GM18870 (cell line): ENCODE results near the gene GATA3.

ENCODE experiments used
- ATAC-seq: cut with Tn5 transposase; IDR thresholded peaks from one replicate; pipeline ENCODE4 v1.9.1; 2021; ENCODE audit warnings: moderate library complexity; ENCODE audit not compliant: unreplicated experiment

The GATA3 gene

DNA sequence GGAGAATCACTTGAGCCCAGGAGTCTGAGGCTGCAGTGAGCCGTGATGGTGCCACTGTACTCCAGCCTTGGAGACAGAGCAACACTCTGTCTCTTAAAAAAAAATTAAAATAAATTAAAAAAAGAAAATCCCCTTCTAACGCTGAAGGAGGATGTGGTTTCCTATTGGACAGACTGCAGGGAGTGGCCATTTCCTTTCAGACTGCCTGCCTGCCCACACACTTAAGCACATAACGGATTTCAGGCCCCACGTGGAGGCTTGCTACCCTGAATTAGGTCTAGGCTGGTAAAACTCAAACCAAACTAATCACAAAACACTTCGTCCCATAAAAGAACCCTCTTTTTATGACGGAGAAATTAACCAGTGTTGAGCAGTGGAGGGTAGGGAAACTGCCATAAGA lies 34.0 kb downstream of the GATA3 start:
- peak; percentile 57 for ATAC-seq

DNA sequence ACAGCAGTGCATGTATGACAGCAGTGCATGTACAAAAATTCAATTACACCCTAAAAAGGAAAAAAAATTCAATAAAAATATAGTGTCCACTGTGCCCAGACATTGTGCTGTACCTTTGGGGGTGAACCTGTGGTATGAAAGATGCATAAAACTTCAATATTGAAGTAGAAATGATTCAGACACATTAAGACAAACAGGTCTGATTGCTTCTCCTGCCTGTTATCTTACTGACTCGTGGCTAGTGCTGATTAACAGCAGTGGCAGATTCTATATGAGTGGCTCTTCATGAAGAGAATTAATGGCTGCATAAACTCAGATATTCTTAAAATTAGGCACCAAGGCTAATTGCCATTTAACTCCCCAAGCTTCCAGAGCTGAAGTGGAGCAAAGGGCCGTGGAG lies 37.9 kb downstream of the GATA3 start:
- ATAC-seq = no peak

- ATAC-seq = no peak
Measured at GRCh38 chr10:8095959-8096358, 41.5 kb downstream of the GATA3 start.

DNA sequence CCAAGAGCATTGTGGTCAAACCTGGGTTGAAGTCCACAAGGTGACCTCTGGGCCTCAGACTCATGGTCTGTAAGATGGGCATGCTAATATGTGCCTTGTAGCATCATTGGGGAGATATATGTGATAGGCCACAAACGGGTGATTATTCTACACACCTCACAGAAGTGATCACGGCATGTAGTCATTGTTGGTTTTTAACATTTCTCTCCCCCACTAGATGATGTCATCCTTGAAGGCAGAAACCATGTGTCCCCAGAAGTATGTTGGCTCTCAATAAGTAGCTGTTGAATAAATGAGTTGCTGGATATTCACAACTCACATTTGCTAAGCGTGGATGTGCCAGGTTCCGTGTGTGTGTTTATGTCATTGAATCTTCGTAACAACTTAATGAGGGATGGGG lies 42.4 kb downstream of the GATA3 start:
- ATAC-seq = no peak

GRCh38 chr10:8100366-8100765 lies 45.9 kb downstream of the GATA3 start:
- no peak for ATAC-seq

- peak; percentile 82 for ATAC-seq
Measured at GRCh38 chr10:8102708-8103401, 48.4 kb downstream of the GATA3 start.

- no peak for ATAC-seq
Measured at GRCh38 chr10:8103543-8103942, 49.1 kb downstream of the GATA3 start.

DNA sequence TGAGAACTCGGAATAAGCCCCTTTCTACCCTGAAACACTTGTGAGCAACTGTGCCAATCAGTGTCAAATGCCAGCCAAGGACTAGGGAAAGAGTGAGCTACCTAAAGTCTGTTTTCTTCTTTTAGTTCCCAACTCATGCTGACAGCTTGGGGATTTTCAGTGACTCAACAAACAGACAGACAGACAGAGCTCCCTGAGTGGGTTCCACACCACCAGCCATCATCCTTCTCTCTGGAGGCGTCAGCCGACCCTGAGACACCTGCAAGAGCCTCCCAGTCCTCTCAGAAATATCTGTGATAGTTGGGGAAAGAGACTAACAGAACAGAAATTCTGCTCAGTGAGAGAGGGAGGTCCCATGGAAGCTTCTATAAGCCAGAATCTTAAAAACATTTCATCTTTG lies 49.5 kb downstream of the GATA3 start:
- ATAC-seq = no peak

DNA sequence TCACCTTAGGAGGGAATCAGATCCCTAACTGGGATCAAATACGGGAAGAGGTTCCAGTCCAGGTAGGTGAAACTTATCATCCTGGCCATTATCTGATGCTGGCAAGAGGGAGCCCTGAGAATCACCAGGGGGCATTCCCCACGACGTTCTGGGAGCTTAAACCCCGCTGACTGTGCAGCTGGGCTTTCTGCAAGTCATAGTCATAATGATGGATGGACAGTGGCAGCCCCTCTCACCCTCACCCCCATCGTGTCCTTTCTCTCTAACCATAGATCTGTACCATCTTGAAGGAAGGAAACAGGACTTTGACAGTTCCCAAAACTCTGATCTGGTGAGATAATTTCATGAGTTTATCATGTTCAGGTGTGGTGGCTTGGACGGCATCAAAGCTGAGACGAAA lies 50.2 kb downstream of the GATA3 start:
- no peak for ATAC-seq

GRCh38 chr10:8105932-8106331 lies 51.4 kb downstream of the GATA3 start:
- no peak for ATAC-seq

GRCh38 chr10:8112230-8112905 lies 57.9 kb downstream of the GATA3 start:
- ATAC-seq = no peak

GRCh38 chr10:8112942-8113442 lies 58.5 kb downstream of the GATA3 start:
- ATAC-seq = no peak

- no peak for ATAC-seq
Measured at GRCh38 chr10:8113616-8114015, 59.1 kb downstream of the GATA3 start.

GRCh38 chr10:8114741-8115617 lies 60.5 kb downstream of the GATA3 start:
- no peak for ATAC-seq

- no peak for ATAC-seq
Measured at GRCh38 chr10:8115618-8115980, 61.1 kb downstream of the GATA3 start.

DNA sequence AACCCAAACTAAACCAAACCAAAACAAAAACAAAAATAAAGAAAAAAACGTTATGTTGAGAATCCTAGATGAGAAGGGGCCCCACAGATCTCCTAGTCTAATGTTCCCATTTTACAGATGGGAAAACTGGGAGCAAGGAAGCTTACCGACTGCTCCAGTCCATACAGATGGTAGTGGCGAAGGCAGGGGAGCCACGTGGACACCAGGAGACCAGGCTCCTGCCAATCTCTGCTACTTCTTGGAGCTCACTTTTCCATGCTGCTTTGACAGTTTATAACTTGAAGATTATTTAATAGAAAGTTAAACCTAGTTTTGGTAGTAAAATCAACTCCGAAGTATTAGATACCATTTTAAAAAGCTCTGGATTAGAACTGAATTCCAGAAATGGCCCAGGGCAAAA lies 62.0 kb downstream of the GATA3 start:
- no peak for ATAC-seq

- ATAC-seq = no peak
Measured at GRCh38 chr10:8116926-8117493, 62.5 kb downstream of the GATA3 start.

- ATAC-seq = no peak
Measured at GRCh38 chr10:8121201-8121890, 66.9 kb downstream of the GATA3 start.

DNA sequence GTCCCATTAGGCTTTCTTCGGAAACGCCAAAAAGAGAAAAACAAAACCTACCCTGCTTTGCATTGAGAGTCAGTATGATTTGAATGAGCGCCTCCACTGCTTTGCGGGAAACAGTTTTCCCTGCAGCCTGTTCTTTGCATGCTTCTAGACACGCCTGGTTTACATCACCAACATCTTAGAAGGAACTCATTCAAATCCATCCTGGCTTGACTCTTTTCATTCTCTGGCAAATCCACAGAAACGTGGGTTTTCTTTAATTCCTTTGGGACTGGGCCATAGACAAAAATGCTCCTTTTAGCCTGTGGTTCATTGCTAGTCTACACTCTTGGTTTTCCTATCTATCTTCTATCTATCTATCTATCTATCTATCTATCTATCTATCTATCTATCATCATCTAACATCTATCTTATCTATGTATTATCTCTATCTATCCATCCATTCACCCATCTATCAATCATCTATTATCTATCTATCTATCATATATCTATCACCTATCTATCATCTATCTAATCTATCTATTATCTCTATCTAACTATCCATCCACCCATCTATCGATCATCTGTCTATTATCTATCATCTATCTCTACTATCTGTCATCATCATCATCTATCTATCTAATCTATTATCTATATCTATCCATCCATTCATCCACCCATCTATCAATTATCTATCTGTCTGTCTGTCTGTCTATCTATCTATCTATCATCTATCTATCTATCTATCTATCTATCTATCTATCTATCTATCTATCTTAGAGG lies 68.3 kb downstream of the GATA3 start:
- ATAC-seq = no peak

DNA sequence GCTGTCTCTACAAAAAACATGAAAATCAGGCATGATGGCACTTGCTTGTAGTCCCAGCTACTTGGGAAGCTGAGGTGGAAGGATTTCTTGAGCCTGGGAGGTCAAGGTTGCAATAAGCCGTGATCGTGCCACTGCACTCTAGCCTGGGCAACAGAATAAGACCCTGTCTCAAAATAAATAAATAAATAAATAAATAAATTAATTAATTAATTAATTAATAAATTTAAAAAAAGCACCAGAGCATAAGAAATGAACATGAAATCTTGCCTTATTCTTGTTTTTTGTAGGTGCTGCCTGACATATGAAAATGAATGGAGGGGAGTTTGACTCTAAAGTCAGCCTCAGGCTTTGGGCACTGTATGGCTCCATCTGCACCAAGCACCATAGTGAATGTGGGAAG lies 69.9 kb downstream of the GATA3 start:
- no peak for ATAC-seq
